ENCODE measurements around the gene PTPRJ. TPM values are rescaled to one million over a fixed set of nuclear protein-coding genes. Genes with fewer than 3 reads are reported as not detected.

Gene PTPRJ
- polyA plus RNA-seq, 1 donor (not counting 4 experiments of a cell fraction or from before 2014, with no cell fraction given) = 0.84 TPM

DNA sequence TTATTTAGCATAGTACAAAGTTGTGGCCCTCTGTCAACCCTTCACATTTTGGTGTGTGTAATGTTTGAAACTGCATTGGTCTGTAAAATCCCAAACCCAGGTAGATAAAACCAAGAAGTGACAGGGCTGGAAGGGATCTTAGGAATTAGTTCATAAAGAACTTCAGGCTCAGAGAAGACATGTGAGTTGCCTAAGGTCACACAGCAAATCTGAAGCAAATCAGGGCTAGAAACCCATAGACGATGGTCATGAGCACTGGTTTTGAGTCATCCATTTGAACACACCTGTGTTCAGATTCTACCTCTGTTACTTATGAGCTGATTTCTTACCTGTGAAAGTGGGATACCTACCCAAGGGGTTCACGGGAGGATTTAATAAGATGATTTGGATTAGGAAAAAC lies 107.1 kb downstream of the PTPRJ start:
- H3K4me3 ChIP-seq (ENCODE audit: control insufficient read depth in 2 of 3, extremely low read depth in 1 of 3, insufficient read depth in 2 of 3, low read depth in 1 of 3, low read length in 3 of 3) = no peak overlapping the region
- no peaks in the 10 kb centered on the region for H3K27me3 ChIP-seq (ENCODE audit: control insufficient read depth, extremely low read depth, insufficient read depth, low read length)
- FAIRE-seq (no peak), DNase-seq (ENCODE audit: low read depth, low spot score) (no peak)
- TF ChIP-seq EZH2 (IDR thresholded peaks at IDR 0.05; ENCODE audit: low read length) = no peak
- TF ChIP-seq, protein P1, sequence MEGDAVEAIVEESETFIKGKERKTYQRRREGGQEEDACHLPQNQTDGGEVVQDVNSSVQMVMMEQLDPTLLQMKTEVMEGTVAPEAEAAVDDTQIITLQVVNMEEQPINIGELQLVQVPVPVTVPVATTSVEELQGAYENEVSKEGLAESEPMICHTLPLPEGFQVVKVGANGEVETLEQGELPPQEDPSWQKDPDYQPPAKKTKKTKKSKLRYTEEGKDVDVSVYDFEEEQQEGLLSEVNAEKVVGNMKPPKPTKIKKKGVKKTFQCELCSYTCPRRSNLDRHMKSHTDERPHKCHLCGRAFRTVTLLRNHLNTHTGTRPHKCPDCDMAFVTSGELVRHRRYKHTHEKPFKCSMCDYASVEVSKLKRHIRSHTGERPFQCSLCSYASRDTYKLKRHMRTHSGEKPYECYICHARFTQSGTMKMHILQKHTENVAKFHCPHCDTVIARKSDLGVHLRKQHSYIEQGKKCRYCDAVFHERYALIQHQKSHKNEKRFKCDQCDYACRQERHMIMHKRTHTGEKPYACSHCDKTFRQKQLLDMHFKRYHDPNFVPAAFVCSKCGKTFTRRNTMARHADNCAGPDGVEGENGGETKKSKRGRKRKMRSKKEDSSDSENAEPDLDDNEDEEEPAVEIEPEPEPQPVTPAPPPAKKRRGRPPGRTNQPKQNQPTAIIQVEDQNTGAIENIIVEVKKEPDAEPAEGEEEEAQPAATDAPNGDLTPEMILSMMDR (optimal IDR thresholded peaks at IDR 0.05 in 1 of 3, IDR thresholded peaks at IDR 0.05 in 1 of 3, conservative IDR thresholded peaks at IDR 0.05 in 1 of 3; ENCODE audit: extremely low read depth in 1 of 3, insufficient read depth in 2 of 3, low read length in 3 of 3) = no peak
- H3K9ac ChIP-seq (ENCODE audit: control insufficient read depth, extremely low read depth, insufficient read depth, low read length) = no peak overlapping the region
- no peaks in the 10 kb centered on the region for H3K4me1 ChIP-seq (ENCODE audit: control insufficient read depth, extremely low read depth, insufficient read depth, low read length)
- H2AFZ ChIP-seq (ENCODE audit: control insufficient read depth, low read length) = no peak overlapping the region
- H3K79me2 ChIP-seq (ENCODE audit: control insufficient read depth, insufficient read depth, low read length) = no peaks in the 10 kb centered on the region
- H3K27ac ChIP-seq (ENCODE audit: control insufficient read depth, insufficient read depth, low read length) = no peak overlapping the region
- no peaks in the 10 kb centered on the region for H3K9me3 ChIP-seq (ENCODE audit: control insufficient read depth, low read depth, low read length)
- dilution Hi-C loops (cut with MboI; ENCODE audit: extremely low pct_ligation_motif_present, low sequenced_read_pairs) = no loop called here
- no peaks in the 10 kb centered on the region for H4K20me1 ChIP-seq (ENCODE audit: control insufficient read depth, extremely low read depth, insufficient read depth, low read length)
- H3K36me3 ChIP-seq (ENCODE audit: control insufficient read depth in 2 of 2, extremely low read depth in 1 of 2, insufficient read depth in 2 of 2, low read length in 2 of 2) = no peaks in the 10 kb centered on the region
- no peaks in the 10 kb centered on the region for H3K9me1 ChIP-seq (ENCODE audit: control insufficient read depth, extremely low read depth, insufficient read depth, low read length)
- no peak overlapping the region for H3K4me2 ChIP-seq (ENCODE audit: control insufficient read depth, extremely low read depth, insufficient read depth, low read depth, low read length)

DNA sequence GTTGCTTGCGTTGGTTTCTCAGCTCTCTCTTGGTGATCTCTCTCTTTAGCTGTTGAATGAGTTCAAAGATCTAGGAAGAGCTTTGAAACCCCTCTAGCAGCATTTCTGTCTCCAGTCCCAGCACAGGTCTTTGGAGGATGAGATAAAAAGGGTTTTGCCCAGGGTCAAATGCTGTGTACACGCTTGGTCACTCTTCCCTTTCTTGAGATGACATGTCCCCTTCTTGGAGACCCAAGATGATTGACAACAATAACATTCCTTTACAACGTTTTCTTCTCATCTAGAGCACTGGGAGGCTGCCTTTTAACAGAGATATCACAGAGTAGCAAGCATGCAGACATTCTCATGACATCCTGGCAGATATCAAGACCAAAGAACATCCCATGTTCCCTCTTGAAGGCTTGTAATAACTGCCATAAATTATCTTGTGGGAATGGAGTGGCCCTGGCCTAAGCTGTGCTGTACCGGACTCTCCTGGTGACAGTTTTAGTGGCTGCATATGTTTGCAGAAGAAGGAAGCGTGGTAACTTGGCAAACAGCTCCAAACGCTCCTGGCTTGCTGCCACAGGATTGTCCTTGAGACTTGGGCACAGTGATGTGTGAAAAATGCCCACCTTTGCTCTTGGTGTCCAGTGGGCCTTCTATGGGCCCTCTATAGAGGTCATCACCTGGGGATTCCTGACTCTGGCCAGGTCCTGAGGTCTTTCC lies 107.8 kb downstream of the PTPRJ start:
- no peaks in the 10 kb centered on the region for H3K9me1 ChIP-seq (ENCODE audit: control insufficient read depth, extremely low read depth, insufficient read depth, low read length)
- H3K9me3 ChIP-seq (ENCODE audit: control insufficient read depth, low read depth, low read length) = no peaks in the 10 kb centered on the region
- H4K20me1 ChIP-seq (ENCODE audit: control insufficient read depth, extremely low read depth, insufficient read depth, low read length) = no peaks in the 10 kb centered on the region
- H3K36me3 ChIP-seq (ENCODE audit: control insufficient read depth in 2 of 2, extremely low read depth in 1 of 2, insufficient read depth in 2 of 2, low read length in 2 of 2) = no peaks in the 10 kb centered on the region
- H3K27ac ChIP-seq (ENCODE audit: control insufficient read depth, insufficient read depth, low read length) = no peak overlapping the region
- no peak overlapping the region for H2AFZ ChIP-seq (ENCODE audit: control insufficient read depth, low read length)
- dilution Hi-C loops (cut with MboI; ENCODE audit: extremely low pct_ligation_motif_present, low sequenced_read_pairs) = no loop called here
- H3K4me2 ChIP-seq (ENCODE audit: control insufficient read depth, extremely low read depth, insufficient read depth, low read depth, low read length) = no peak overlapping the region
- H3K27me3 ChIP-seq (ENCODE audit: control insufficient read depth, extremely low read depth, insufficient read depth, low read length) = no peaks in the 10 kb centered on the region
- TF ChIP-seq EZH2 (IDR thresholded peaks at IDR 0.05; ENCODE audit: low read length) = no peak
- TF ChIP-seq, protein P1 (optimal IDR thresholded peaks at IDR 0.05 in 1 of 3, IDR thresholded peaks at IDR 0.05 in 1 of 3, conservative IDR thresholded peaks at IDR 0.05 in 1 of 3; ENCODE audit: extremely low read depth in 1 of 3, insufficient read depth in 2 of 3, low read length in 3 of 3) = no peak
- DNase-seq (ENCODE audit: low read depth, low spot score) (no peak), FAIRE-seq (no peak)
- no peaks in the 10 kb centered on the region for H3K79me2 ChIP-seq (ENCODE audit: control insufficient read depth, insufficient read depth, low read length)
- no peaks in the 10 kb centered on the region for H3K4me1 ChIP-seq (ENCODE audit: control insufficient read depth, extremely low read depth, insufficient read depth, low read length)
- H3K4me3 ChIP-seq (ENCODE audit: control insufficient read depth in 2 of 3, extremely low read depth in 1 of 3, insufficient read depth in 2 of 3, low read depth in 1 of 3, low read length in 3 of 3) = no peak overlapping the region
- no peak overlapping the region for H3K9ac ChIP-seq (ENCODE audit: control insufficient read depth, extremely low read depth, insufficient read depth, low read length)
